ENCODE results near the gene TMEM108. TPM values are rescaled to one million over a fixed set of nuclear protein-coding genes. Genes with fewer than 3 reads are reported as not detected.

Gene TMEM108
- polyA plus RNA-seq, 1 donor from 2014 or later: 2.1 TPM

DNA sequence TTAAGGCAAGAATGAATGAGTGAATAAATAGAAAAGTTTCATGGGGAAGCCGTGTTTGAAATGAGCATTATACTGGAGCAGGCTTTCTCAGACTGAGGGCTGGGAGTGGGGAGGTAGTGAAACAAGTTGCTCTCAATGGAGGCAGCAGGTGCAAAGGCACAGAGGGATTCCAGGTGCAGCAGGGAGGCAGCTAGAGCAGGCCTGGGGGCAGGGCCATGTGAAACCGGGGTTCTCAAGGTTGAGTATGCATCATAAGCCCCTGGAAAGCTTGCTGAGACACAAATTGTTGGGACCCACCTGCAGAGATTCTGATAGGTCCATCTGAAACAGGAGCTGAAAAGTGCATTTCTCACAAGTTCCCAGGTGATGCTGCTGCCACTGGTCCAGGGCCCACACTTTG is 406.9 kb downstream of the TMEM108 start:
- Histone ChIP-seq H3K4me2 (ENCODE audit: low read length) (no peak overlapping the region), H2AFZ (ENCODE audit: low read depth, low read length) (no peak overlapping the region), H4K20me1 (ENCODE audit: insufficient read depth) (no peaks in the 10 kb centered on the region), H3K27ac (ENCODE audit: low read length) (no peak overlapping the region), H3K9me3 (ENCODE audit: low read length) (no peaks in the 10 kb centered on the region), H3K9ac (ENCODE audit: low read length) (no peak overlapping the region), H3K36me3 (ENCODE audit: insufficient read depth, low read length) (no peaks in the 10 kb centered on the region), H3F3A (ENCODE audit: insufficient read depth, low read length, poor library complexity, severe bottlenecking) (no peaks in the 10 kb centered on the region), H3K4me3 (ENCODE audit: low read length) (no peak overlapping the region), H3K9me2 (ENCODE audit: insufficient read depth, low read length) (no peaks in the 10 kb centered on the region), H3K27me3 (ENCODE audit: insufficient read depth, low read depth, low read length) (no peaks in the 10 kb centered on the region), H3K79me2 (replicated peaks; ENCODE audit: insufficient read depth, low read length) (no peaks in the 10 kb centered on the region)
- TF ChIP-seq MXI1 (conservative IDR thresholded peaks at IDR 0.05; ENCODE audit: poor library complexity, severe bottlenecking) (no peak), SMC3 (conservative IDR thresholded peaks at IDR 0.05; ENCODE audit: poor library complexity) (no peak), RAD21 (conservative IDR thresholded peaks at IDR 0.05) (no peak), TAF1 (IDR thresholded peaks at IDR 0.05; ENCODE audit: low read depth) (no peak), EP300 (conservative IDR thresholded peaks at IDR 0.05; ENCODE audit: poor library complexity, severe bottlenecking) (no peak), POLR2AphosphoS5 (IDR thresholded peaks at IDR 0.05) (no peak)

Data from neural cell (in vitro differentiated cells).